Liver (tissue), 3 donors: ENCODE data around the gene BLTP3A.

Source experiments
- CTCF ChIP-seq: fragments of 150-350 bp; IDR thresholded peaks from 2 replicates; pipeline ENCODE4 v1.5.1; 2017; ENCODE audit warnings: improper control_type of control experiment, low read depth, low read length; ENCODE audit not compliant: missing input control
- HNF4G ChIP-seq: IDR thresholded peaks from 2 replicates; pipeline ENCODE4 v1.6.1; 2016; ENCODE audit warnings: antibody characterized with exemption
- RAD21 ChIP-seq, 2 donors: IDR thresholded peaks; 2 replicates each; pipeline ENCODE4 v1.6.1; 2016; ENCODE audit warnings: antibody characterized with exemption in 2 of 2, mild to moderate bottlenecking in 2 of 2
- SP1 ChIP-seq: IDR thresholded peaks from 2 replicates; pipeline ENCODE4 v1.6.1; 2018; ENCODE audit warnings: antibody characterized with exemption, mild to moderate bottlenecking
- TAF1 ChIP-seq: conservative IDR thresholded peaks from 2 replicates; pipeline ENCODE4 v1.6.1; 2016; ENCODE audit warnings: antibody characterized with exemption, mild to moderate bottlenecking
- YY1 ChIP-seq: IDR thresholded peaks from 2 replicates; pipeline ENCODE4 v1.6.1; 2016; ENCODE audit warnings: antibody characterized with exemption, mild to moderate bottlenecking
- donor health status: healthy.
- donor health status: healthy.

- no peak for TF ChIP-seq CTCF
- TF ChIP-seq YY1, result no peak
- no peak for TF ChIP-seq SP1
- TF ChIP-seq RAD21 (IDR thresholded peaks at IDR 0.05), result no peak
- no peak for TF ChIP-seq TAF1
- TF ChIP-seq HNF4G, result no peak
Measured at GRCh38 chr6:34743625-34744293, 48.1 kb upstream of the BLTP3A start.
